Measurements from ENCODE around the gene ICAM3. TPM values are rescaled to one million over a fixed set of nuclear protein-coding genes. Genes with fewer than 3 reads are reported as not detected.

The ICAM3 gene
- total RNA-seq, 2 experiments from 2014 or later = 194 to 202 TPM

DNA sequence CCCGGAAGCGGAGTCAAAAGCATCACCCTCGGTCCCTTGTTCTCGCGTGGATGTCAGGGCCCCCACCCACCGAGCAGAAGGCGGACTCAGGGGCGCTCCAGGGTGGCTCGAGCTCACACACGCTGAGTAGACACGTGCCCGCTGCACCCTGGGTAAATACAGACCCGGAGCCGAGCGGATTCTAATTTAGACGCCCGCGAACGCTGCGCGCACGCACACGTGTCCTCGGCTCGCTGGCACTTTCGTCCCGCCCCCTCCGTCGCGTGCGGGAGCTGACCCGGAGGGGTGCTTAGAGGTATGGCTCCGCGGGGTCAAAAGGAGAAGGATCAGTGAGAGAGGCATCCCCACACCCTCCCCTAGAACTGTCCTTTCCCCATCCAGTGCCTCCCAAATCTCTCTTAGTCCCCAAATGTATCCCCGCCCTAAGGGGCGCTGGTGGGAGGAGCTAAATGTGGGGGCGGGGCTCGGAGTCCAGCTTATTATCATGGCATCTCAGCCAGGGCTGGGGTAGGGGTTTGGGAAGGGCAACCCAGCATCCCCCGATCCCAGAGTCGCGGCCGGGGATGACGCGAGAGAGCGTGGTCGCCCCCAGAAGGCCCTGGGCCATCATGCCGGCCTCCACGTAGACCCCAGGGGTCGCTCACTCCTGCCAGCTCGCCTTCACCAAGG, 50.1 kb downstream of the ICAM3 start:
- Mint-ChIP-seq H3K36me3 (ENCODE audit: low read depth) (peaks cover 26% of the 10 kb centered on the region), H3K4me1 (ENCODE audit: low read depth) (peaks cover 89% of the 10 kb centered on the region), H3K27me3 (ENCODE audit: low read depth) (peaks cover 60% of the 10 kb centered on the region), H3K4me3 (peak overlapping the region; percentile 73), H3K9me3 (ENCODE audit: insufficient read depth) (no peaks in the 10 kb centered on the region), H3K27ac (no peak overlapping the region)
- ATAC-seq (peak; percentile 50), DNase-seq (peak; percentile 77)
- CTCF ChIA-PET = interaction anchor here (0.5 to 1.9 kb wide), 12 partner anchors 9 to 149 kb away, joined by 3 to 33 read pairs (median 4); partner anchors contain the start of genes ICAM1 and RAVER1
- POLR2A ChIA-PET = interaction anchor here (1.0 to 5.8 kb wide), 4 partner anchors 19 to 186 kb away, joined by 3 to 54 read pairs (median 4); partner anchors contain the start of genes ANGPTL6, ICAM1 and TYK2

GRCh38 chr19:10288662-10289166, 50.7 kb downstream of the ICAM3 start:
- Mint-ChIP-seq H3K27me3 (ENCODE audit: low read depth) (peaks cover 56% of the 10 kb centered on the region), H3K4me3 (peak overlapping the region; percentile 73), H3K4me1 (ENCODE audit: low read depth) (peaks cover 84% of the 10 kb centered on the region), H3K36me3 (ENCODE audit: low read depth) (peaks cover 32% of the 10 kb centered on the region), H3K27ac (no peak overlapping the region), H3K9me3 (ENCODE audit: insufficient read depth) (no peaks in the 10 kb centered on the region)
- peak; percentile 41 for DNase-seq
- no peak for ATAC-seq
- ChIA-PET POLR2A (interaction anchor here (1.0 to 5.8 kb wide), 4 partner anchors 18 to 186 kb away, joined by 3 to 54 read pairs (median 4); partner anchors contain the start of genes ANGPTL6, ICAM1 and TYK2), CTCF (interaction anchor here (1.0 to 4.7 kb wide), 9 partner anchors 18 to 137 kb away, joined by 3 to 40 read pairs (median 6); partner anchors contain the start of genes ICAM1 and RAVER1)

GRCh38 chr19:10286803-10287737, 52.4 kb downstream of the ICAM3 start, which contains the start of gene ICAM4:
TSS of gene ICAM4 (plus strand) at chr19:10286955. CDS start at chr19:10287013, 58 bp downstream.
- H3K4me3 Mint-ChIP-seq = peak within 1 kb of the TSS; percentile 54
- H3K9me3 Mint-ChIP-seq (ENCODE audit: insufficient read depth) = no peaks in the 10 kb centered on the region
- peaks cover 41% of the 10 kb centered on the region for H3K27me3 Mint-ChIP-seq (ENCODE audit: low read depth)
- POLR2A ChIA-PET = interaction anchor here (1.0 to 5.8 kb wide), 3 partner anchors 10 to 28 kb away, joined by 3 to 54 read pairs (median 6); partner anchors contain the start of gene ICAM1
- ATAC-seq (peak; percentile 43), DNase-seq (peak; percentile 72)
- CTCF ChIA-PET = interaction anchor here (0.9 to 4.7 kb wide), 11 partner anchors 9 to 192 kb away, joined by 3 to 40 read pairs (median 3); partner anchors contain the start of genes ICAM1 and TYK2
- peak within 1 kb of the TSS; percentile 68 for H3K27ac Mint-ChIP-seq
- peaks cover 72% of the 10 kb centered on the region for H3K4me1 Mint-ChIP-seq (ENCODE audit: low read depth)
- peaks cover 31% of the 10 kb centered on the region for H3K36me3 Mint-ChIP-seq (ENCODE audit: low read depth)

DNA sequence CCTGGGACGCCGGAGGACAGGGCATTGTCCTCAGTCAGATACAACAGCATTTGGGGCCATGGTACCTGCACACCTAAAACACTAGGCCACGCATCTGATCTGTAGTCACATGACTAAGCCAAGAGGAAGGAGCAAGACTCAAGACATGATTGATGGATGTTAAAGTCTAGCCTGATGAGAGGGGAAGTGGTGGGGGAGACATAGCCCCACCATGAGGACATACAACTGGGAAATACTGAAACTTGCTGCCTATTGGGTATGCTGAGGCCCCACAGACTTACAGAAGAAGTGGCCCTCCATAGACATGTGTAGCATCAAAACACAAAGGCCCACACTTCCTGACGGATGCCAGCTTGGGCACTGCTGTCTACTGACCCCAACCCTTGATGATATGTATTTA, 54.0 kb downstream of the ICAM3 start:
- H3K4me1 Mint-ChIP-seq (ENCODE audit: low read depth) = peaks cover 61% of the 10 kb centered on the region
- no peak overlapping the region for H3K4me3 Mint-ChIP-seq
- no peaks in the 10 kb centered on the region for H3K9me3 Mint-ChIP-seq (ENCODE audit: insufficient read depth)
- ChIA-PET CTCF (interaction anchor here (1.1 to 4.7 kb wide), 2 partner anchors 15 to 105 kb away, joined by 5 to 40 read pairs; partner anchors contain the start of gene ICAM1), POLR2A (interaction anchor here (1.4 to 5.8 kb wide), 2 partner anchors 15 to 48 kb away, joined by 3 to 54 read pairs; partner anchors contain the start of genes ICAM1 and RAVER1)
- H3K27ac Mint-ChIP-seq = no peak overlapping the region
- H3K36me3 Mint-ChIP-seq (ENCODE audit: low read depth) = peaks cover 37% of the 10 kb centered on the region
- no peak for DNase-seq
- ATAC-seq = no peak
- H3K27me3 Mint-ChIP-seq (ENCODE audit: low read depth) = peaks cover 26% of the 10 kb centered on the region

- peaks cover 40% of the 10 kb centered on the region for H3K36me3 Mint-ChIP-seq (ENCODE audit: low read depth)
- H3K4me3 Mint-ChIP-seq = no peak overlapping the region
- H3K4me1 Mint-ChIP-seq (ENCODE audit: low read depth) = peaks cover 61% of the 10 kb centered on the region
- ChIA-PET CTCF (interaction anchor here (4.7 kb wide), 1 partner anchor 14 kb away, joined by 40 read pairs; the partner anchor contains the start of gene ICAM1), POLR2A (interaction anchor here (5.8 kb wide), 1 partner anchor 14 kb away, joined by 54 read pairs; the partner anchor contains the start of gene ICAM1)
- peaks cover 21% of the 10 kb centered on the region for H3K27me3 Mint-ChIP-seq (ENCODE audit: low read depth)
- H3K27ac Mint-ChIP-seq = no peak overlapping the region
- DNase-seq (no peak), ATAC-seq (no peak)
- no peaks in the 10 kb centered on the region for H3K9me3 Mint-ChIP-seq (ENCODE audit: insufficient read depth)
Observed at GRCh38 chr19:10284960-10285278, 54.5 kb downstream of the ICAM3 start.

GRCh38 chr19:10284065-10284959, 55.1 kb downstream of the ICAM3 start:
- DNase-seq (no peak), ATAC-seq (no peak)
- no peaks in the 10 kb centered on the region for H3K9me3 Mint-ChIP-seq (ENCODE audit: insufficient read depth)
- peaks cover 17% of the 10 kb centered on the region for H3K27me3 Mint-ChIP-seq (ENCODE audit: low read depth)
- ChIA-PET POLR2A (no interaction called here), CTCF (interaction anchor here (4.7 kb wide), 1 partner anchor 14 kb away, joined by 40 read pairs; the partner anchor contains the start of gene ICAM1)
- H3K4me1 Mint-ChIP-seq (ENCODE audit: low read depth) = peaks cover 63% of the 10 kb centered on the region
- peaks cover 44% of the 10 kb centered on the region for H3K36me3 Mint-ChIP-seq (ENCODE audit: low read depth)
- no peak overlapping the region for H3K27ac Mint-ChIP-seq
- no peak overlapping the region for H3K4me3 Mint-ChIP-seq

Other genes with a start within 250 kb of the ICAM3 start
- 1 to 10 TPM; 3.7 to 3.9 TPM for gene ANGPTL6, start 236.9 kb downstream of the ICAM3 start, total RNA-seq
- 100 to 1,000 TPM; 107 to 121 TPM for gene PPAN, start 233.3 kb downstream of the ICAM3 start, total RNA-seq
- gene P2RY11, start 227.9 kb downstream of the ICAM3 start, total RNA-seq = 10 to 100 TPM; 50.4 to 53.6 TPM
- 100 to 1,000 TPM; 229 to 241 TPM for gene EIF3G, start 219.7 kb downstream of the ICAM3 start, total RNA-seq
- gene DNMT1, start 144.7 kb downstream of the ICAM3 start, total RNA-seq = 100 to 1,000 TPM; 408 to 412 TPM
- 1 to 10 TPM; 3.5 to 3.8 TPM for gene S1PR2, start 108.3 kb downstream of the ICAM3 start, total RNA-seq
- gene MRPL4, start 87.4 kb downstream of the ICAM3 start, total RNA-seq = 10 to 100 TPM; 85.9 to 87.0 TPM
- 10 to 100 TPM; 10.7 to 11.1 TPM for gene ICAM1, start 68.5 kb downstream of the ICAM3 start, total RNA-seq
- gene ICAM4, start 52.7 kb downstream of the ICAM3 start, total RNA-seq = 1 to 10 TPM in 1 of 2 experiments, under 1 TPM in 1; 0.99 to 1.1 TPM
- gene ICAM5, start 49.7 kb downstream of the ICAM3 start, total RNA-seq = under 1 TPM; 0.29 to 0.57 TPM
- gene ZGLP1, start 29.8 kb downstream of the ICAM3 start, total RNA-seq = 1 to 10 TPM; 3.4 to 3.8 TPM
- 1 to 10 TPM; 8.2 to 9.4 TPM for gene FDX2, start 23.6 kb downstream of the ICAM3 start, total RNA-seq
- 10 to 100 TPM; 79.8 to 91.7 TPM for gene RAVER1, start 6.1 kb downstream of the ICAM3 start, total RNA-seq
- gene TYK2, start 40.9 kb upstream of the ICAM3 start, total RNA-seq = 100 to 1,000 TPM; 216 to 240 TPM
- 100 to 1,000 TPM; 264 to 288 TPM for gene CDC37, start 63.9 kb upstream of the ICAM3 start, total RNA-seq
- 10 to 100 TPM; 54.2 to 56.0 TPM for gene PDE4A, start 80.9 kb upstream of the ICAM3 start, total RNA-seq
- 10 to 100 TPM; 89.4 to 92.1 TPM for gene KEAP1, start 163.7 kb upstream of the ICAM3 start, total RNA-seq
- under 1 TPM; 0.89 to 0.95 TPM for gene S1PR5, start 177.8 kb upstream of the ICAM3 start, total RNA-seq
- gene ATG4D, start 204.3 kb upstream of the ICAM3 start, total RNA-seq = 10 to 100 TPM; 46.1 to 46.9 TPM
- 10 to 100 TPM; 64.0 to 72.8 TPM for gene KRI1, start 226.4 kb upstream of the ICAM3 start, total RNA-seq
- gene CDKN2D, start 229.4 kb upstream of the ICAM3 start, total RNA-seq = 10 to 100 TPM; 86.0 to 88.7 TPM
- gene AP1M2, start 247.7 kb upstream of the ICAM3 start, total RNA-seq = not detected

Data from activated CD8-positive, alpha-beta T cell treated with anti-CD3 and anti-CD28 coated beads, Interleukin-2, amount 10 ng/mL, durations not matched to agents 7 days and 5 days (primary cell).